Neural crest cell (in vitro differentiated cells): Measurements from ENCODE around the gene TCF3. TPM values are rescaled to one million over a fixed set of nuclear protein-coding genes. Genes with fewer than 3 reads are reported as not detected.
A peak's percentile ranks its signal among the peaks of the same experiment; 100 is the strongest.

Experiments
- DNase-seq: peaks from one replicate; pipeline ENCODE4 v3.0.0; 2021; ENCODE audit warnings: low read depth, mixed read lengths, low spot score
- H3K27ac Mint-ChIP-seq: one replicate; pipeline ENCODE4 v1.8.0; 2021; ENCODE audit warnings: mild to moderate bottlenecking, mixed read lengths; ENCODE audit not compliant: unreplicated experiment
- H3K27me3 Mint-ChIP-seq: 2 replicates; pipeline ENCODE4 v1.8.0; 2021; ENCODE audit warnings: low read depth, mild to moderate bottlenecking, mixed read lengths
- H3K36me3 Mint-ChIP-seq: 2 replicates; pipeline ENCODE4 v1.8.0; 2021; ENCODE audit warnings: low read depth, mild to moderate bottlenecking, mixed read lengths
- H3K4me1 Mint-ChIP-seq: 2 replicates; pipeline ENCODE4 v1.8.0; 2021; ENCODE audit warnings: mixed read lengths
- H3K4me3 Mint-ChIP-seq: one replicate; pipeline ENCODE4 v1.8.0; 2021; ENCODE audit warnings: mild to moderate bottlenecking, mixed read lengths
- H3K9me3 Mint-ChIP-seq: 2 replicates; pipeline ENCODE4 v1.8.0; 2021; ENCODE audit warnings: mixed read lengths
- CTCF ChIP-seq: fragments of 200-600 bp; sonication (generic); conservative IDR thresholded peaks from 2 replicates; pipeline ENCODE4 v1.5.0; 2021; ENCODE audit warnings: antibody characterized with exemption, mild to moderate bottlenecking
- total RNA-seq: library from RNA; stranded (reverse); gene quantifications from 2 replicates; pipeline ENCODE4 v1.2.1, GENCODE V29; 2021

TCF3 gene
- total RNA-seq, 1 donor from 2014 or later, result 348 TPM

DNA sequence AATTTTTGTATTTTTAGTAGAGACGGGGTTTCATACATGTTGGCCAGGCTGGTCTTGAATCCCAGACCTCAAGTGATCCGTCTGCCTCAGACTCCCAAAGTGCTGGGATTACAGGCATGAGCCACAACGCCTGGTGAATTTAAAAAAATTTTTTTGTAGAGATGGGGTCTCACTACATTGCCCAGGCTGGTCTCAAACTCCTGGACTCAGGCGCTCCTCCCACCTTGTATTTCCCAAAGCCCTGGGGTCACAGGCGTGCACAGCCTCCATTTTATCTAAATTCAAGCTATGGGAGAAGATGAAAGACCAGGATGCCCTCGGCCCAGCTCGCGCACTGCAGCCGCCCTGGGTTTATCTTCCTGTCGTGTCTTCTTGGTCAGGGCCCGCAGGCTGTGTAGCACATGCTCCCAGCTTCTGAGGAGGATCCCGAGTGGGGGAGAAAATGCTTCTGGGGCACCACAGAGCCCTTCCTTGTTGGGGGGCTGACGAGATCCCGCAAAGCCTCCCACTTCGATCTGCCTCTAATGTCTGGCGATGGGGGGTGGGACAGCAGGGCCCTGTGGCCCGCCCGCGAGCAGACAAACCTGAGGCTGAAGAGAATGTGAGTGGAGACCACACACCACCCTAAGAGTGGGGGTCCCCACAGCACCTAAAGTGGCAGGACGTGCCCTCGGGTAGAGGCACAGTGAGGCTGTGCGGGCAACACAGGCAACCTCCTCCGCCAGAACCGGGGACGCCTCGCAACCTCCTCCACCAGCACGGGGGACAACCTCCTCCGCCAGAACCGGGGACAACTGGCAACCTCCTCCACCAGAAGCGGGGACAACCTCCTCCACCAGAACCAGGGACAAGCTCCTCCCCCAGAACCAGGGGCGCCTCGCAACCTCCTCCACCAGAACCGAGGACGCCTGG, 15.8 kb downstream of the TCF3 start:
- Mint-ChIP-seq H3K27ac (no peak overlapping the region), H3K4me3 (no peak overlapping the region), H3K36me3 (peaks cover 20% of the 10 kb centered on the region)

GRCh38 chr19:1634938-1635243, 17.5 kb downstream of the TCF3 start:
- Mint-ChIP-seq H3K4me1 (no peaks in the 10 kb centered on the region), H3K9me3 (no peaks in the 10 kb centered on the region), H3K4me3 (peak overlapping the region; percentile 31), H3K36me3 (peaks cover 20% of the 10 kb centered on the region), H3K27me3 (no peaks in the 10 kb centered on the region), H3K27ac (no peak overlapping the region)
- TF ChIP-seq CTCF, result no peak
- DNase-seq, result no peak

More for the DNA sequence above, 15.8 kb downstream of the TCF3 start:
- no peak for DNase-seq
- H3K27me3 Mint-ChIP-seq, result no peaks in the 10 kb centered on the region
- no peaks in the 10 kb centered on the region for H3K9me3 Mint-ChIP-seq
- H3K4me1 Mint-ChIP-seq, result no peaks in the 10 kb centered on the region
- no peak for TF ChIP-seq CTCF

DNA sequence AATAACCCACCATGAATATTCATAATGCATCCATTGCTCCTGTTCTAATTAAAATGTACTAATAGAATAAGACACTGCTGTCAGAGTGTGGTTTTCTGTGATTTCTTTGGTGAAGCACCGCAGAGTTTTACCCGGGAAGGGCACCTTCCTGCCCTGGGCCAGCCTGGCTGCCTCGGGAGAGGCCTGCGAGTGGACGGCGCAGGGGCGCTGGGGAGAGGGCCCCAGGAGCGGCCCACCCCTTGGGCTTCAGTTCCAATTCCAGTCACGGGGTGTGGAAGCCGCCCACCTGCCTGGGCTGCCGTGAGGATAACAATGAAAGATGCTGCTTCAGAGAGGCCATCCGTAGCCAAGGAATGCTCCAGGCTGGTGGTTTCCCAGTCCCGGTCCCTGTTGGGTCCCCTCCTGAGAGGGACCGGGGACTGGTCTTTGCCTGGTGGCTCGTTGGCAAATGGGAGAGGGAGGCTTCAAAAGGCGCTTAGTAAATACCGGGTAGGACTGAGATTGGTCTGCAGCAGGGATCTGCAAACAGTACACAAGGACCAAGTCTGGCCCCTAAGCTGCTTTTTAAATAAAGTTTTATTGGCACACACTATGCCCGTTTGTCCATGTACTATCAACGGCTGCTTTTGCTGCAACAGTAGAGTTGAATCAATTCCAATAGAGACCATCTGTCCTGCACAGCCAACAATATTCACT, 18.0 kb downstream of the TCF3 start:
- H3K4me1 Mint-ChIP-seq, result no peaks in the 10 kb centered on the region
- no peaks in the 10 kb centered on the region for H3K9me3 Mint-ChIP-seq
- H3K4me3 Mint-ChIP-seq, result peak overlapping the region; percentile 27
- TF ChIP-seq CTCF, result no peak
- no peak for DNase-seq
- H3K36me3 Mint-ChIP-seq, result peaks cover 18% of the 10 kb centered on the region
- no peaks in the 10 kb centered on the region for H3K27me3 Mint-ChIP-seq
- no peak overlapping the region for H3K27ac Mint-ChIP-seq

GRCh38 chr19:1633269-1633826, 19.1 kb downstream of the TCF3 start:
- Mint-ChIP-seq H3K4me3 (no peak overlapping the region), H3K27me3 (no peaks in the 10 kb centered on the region), H3K27ac (no peak overlapping the region), H3K4me1 (no peaks in the 10 kb centered on the region), H3K36me3 (peaks cover 14% of the 10 kb centered on the region), H3K9me3 (no peaks in the 10 kb centered on the region)
- no peak for DNase-seq
- no peak for TF ChIP-seq CTCF

DNA sequence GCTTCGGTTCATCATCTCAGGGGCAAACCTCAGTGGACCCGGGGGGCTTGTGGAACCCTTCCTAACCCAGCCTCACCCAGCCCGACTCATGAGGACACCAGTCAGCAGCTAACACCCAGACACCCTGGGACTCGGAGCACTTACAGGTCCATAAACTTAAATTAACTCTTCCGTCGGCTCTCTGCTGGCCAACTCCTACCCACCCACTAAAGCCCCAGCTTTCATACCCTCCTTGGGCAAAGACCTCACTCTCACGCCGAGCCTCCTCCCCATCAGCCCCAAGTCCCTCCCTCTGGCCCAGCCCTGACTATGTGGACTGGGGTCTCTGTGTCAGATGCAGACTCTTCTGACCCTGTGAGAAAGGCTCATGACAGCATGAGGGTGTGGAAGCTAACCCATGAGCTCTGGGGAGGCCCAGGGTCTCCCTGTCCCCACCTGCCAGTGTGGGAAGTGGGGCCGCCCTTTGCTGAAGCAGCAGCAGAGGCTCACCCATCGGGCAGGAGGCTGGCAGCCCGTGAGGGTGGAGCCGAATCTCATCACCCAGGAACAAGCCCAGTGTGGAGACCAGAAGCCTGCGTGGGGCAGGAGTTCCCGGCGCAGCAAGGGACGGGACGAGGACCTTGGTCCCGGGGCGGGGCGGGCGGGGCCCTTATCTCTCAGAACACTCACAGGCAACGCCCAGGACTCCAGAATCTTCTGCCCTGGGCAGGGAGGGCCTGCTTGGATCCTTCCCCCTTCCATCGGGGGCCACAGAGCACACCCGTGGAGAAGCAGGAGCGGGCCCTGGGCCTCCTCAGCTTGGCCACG, 19.8 kb downstream of the TCF3 start:
- no peak for TF ChIP-seq CTCF
- peaks cover 12% of the 10 kb centered on the region for H3K36me3 Mint-ChIP-seq
- no peak for DNase-seq

More for the DNA sequence above, 19.8 kb downstream of the TCF3 start:
- Mint-ChIP-seq H3K27me3 (no peaks in the 10 kb centered on the region), H3K9me3 (no peaks in the 10 kb centered on the region), H3K4me3 (peak overlapping the region; percentile 49), H3K27ac (no peak overlapping the region), H3K4me1 (no peaks in the 10 kb centered on the region)
